Brain microvascular endothelial cell (primary cell): ENCODE results near the gene KCNT1.

Source experiments
- DNase-seq: peaks from one replicate; pipeline ENCODE4 v3.0.0-alpha.2; 2020
- H3K27ac ChIP-seq: fragments of 250-450 bp; sonication (Bioruptor Pico); 2 replicates; pipeline ENCODE4 v1.5.1; 2020; ENCODE audit warnings: mild to moderate bottlenecking, moderate library complexity
- H3K27me3 ChIP-seq: fragments of 250-450 bp; sonication (Bioruptor Pico); replicated peaks from 2 replicates; pipeline ENCODE4 v1.5.1; 2020; ENCODE audit warnings: mild to moderate bottlenecking
- H3K36me3 ChIP-seq: fragments of 250-450 bp; sonication (Bioruptor Pico); replicated peaks from 2 replicates; pipeline ENCODE4 v1.5.1; 2020; ENCODE audit warnings: mild to moderate bottlenecking
- H3K4me3 ChIP-seq: 2 replicates; pipeline ENCODE4 v1.5.1; 2011; ENCODE audit warnings: low read depth, mild to moderate bottlenecking, control low read depth, low read length, moderate library complexity
- CTCF ChIP-seq: IDR thresholded peaks from 2 replicates; pipeline ENCODE4 v1.5.1; 2011; ENCODE audit warnings: low read depth, mild to moderate bottlenecking, moderate library complexity, low read length, control low read depth, inconsistent platforms; ENCODE audit errors: missing control alignments
- in situ Hi-C: cut with HindIII; loops from 2 replicates; pipeline ENCODE4 v1.10.0; 2017; ENCODE audit warnings: low sequenced_read_pairs, low pct_ligation_motif_present

KCNT1 gene

GRCh38 chr9:135743546-135744332 is 41.8 kb downstream of the KCNT1 start:
- H3K4me3 ChIP-seq, result no peak overlapping the region
- H3K27ac ChIP-seq, result no peak overlapping the region
- no peaks in the 10 kb centered on the region for H3K27me3 ChIP-seq
- no peaks in the 10 kb centered on the region for H3K36me3 ChIP-seq
- TF ChIP-seq CTCF, result no peak
- no peak for DNase-seq
- in situ Hi-C loops, result no loop called here

DNA sequence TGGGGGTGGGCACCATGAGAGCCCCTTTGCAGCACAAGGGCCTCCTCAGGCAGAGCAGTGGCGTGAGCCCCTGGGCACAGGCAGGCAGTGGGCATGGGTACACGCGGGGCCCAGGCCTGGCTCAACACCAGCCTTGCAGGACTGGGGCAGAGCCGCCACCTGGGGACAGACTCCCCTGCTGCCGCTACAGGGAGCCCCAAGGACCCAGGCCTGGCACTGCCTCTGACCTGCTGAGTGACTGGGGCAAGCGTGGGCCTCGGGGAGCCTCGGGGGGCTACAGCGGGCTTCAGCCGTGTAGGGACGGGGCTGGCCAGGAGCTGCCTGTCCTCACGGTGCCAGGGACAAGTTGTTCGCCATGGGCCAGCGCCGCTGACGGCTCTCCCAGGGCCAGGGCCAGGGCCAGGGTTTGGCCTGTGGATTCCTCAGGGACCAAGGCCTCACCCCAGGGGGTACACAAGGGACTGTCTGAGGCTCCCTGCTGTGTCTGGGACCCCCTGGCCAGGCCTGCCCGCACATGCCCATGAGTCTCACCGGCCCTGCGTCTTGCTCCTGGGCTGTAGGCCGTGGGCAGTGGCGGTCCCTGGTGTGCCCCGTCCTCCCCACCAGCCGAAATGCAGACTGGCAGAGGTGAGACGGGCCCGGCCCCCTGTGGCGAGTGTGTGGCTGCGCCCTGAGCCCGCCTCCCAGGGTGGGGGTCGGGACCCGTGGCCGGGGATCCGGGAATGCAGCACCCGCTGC is 42.5 kb downstream of the KCNT1 start:
- TF ChIP-seq CTCF, result no peak
- DNase-seq, result no peak
- H3K27me3 ChIP-seq, result no peaks in the 10 kb centered on the region
- no peak overlapping the region for H3K27ac ChIP-seq
- in situ Hi-C loops, result no loop called here
- H3K4me3 ChIP-seq, result no peak overlapping the region
- H3K36me3 ChIP-seq, result no peaks in the 10 kb centered on the region

GRCh38 chr9:135745189-135745588 is 43.2 kb downstream of the KCNT1 start:
- no peak for DNase-seq
- Histone ChIP-seq H3K4me3 (no peak overlapping the region), H3K36me3 (no peaks in the 10 kb centered on the region), H3K27me3 (no peaks in the 10 kb centered on the region), H3K27ac (no peak overlapping the region)
- in situ Hi-C loops, result no loop called here
- no peak for TF ChIP-seq CTCF

- H3K36me3 ChIP-seq, result no peaks in the 10 kb centered on the region
- H3K27ac ChIP-seq, result no peak overlapping the region
- in situ Hi-C loops, result no loop called here
- DNase-seq, result no peak
- no peak overlapping the region for H3K4me3 ChIP-seq
- H3K27me3 ChIP-seq, result no peaks in the 10 kb centered on the region
- TF ChIP-seq CTCF, result no peak
Measured at GRCh38 chr9:135745686-135746324, 43.8 kb downstream of the KCNT1 start.

DNA sequence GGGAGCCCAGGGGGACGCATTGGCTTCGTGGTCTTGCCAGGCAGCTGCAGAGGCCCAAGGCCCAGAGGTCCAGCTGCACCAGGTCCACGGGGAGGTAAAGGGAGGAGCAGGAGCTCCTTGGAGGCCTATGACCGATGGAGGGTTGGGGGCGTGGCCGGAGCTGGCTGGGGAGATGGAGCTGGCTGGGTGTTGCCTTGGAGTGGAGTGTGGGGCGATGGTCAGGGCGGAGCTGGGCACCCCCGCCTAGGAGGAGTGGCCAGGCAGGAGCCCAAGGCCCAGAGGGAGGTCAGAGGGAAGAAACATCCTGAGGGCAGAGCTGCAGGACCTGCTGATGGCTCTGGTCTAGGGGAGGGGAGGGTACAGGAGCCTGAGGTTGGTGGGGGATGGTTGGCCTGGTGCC is 44.6 kb downstream of the KCNT1 start:
- Histone ChIP-seq H3K27ac (no peak overlapping the region), H3K36me3 (no peaks in the 10 kb centered on the region), H3K27me3 (no peaks in the 10 kb centered on the region), H3K4me3 (no peak overlapping the region)
- no peak for DNase-seq
- no peak for TF ChIP-seq CTCF
- in situ Hi-C loops, result no loop called here
